Cardiac septum (tissue), 1 donor: Measurements from ENCODE around the gene SLC7A14. TPM values are rescaled to one million over a fixed set of nuclear protein-coding genes. Genes with fewer than 3 reads are reported as not detected.

Experiments used
- DNase-seq: peaks from one replicate; pipeline ENCODE4 v3.0.0-alpha.2; 2020; ENCODE audit warnings: low spot score
- intact Hi-C: fragments of 100-400 bp; cut with DNase I; formaldehyde crosslinking; loops from one replicate; pipeline ENCODE4 v1.14.0; 2022
- long read RNA-seq: library from polyadenylated mRNA; unstranded; transcript quantifications from one replicate; pipeline ENCODE4 v2.0.0, GENCODE V29; 2021
- total RNA-seq: library from RNA; stranded (reverse); fragmentation: NEBNext Ultra II Directional; extraction: Animal tissue kit (Norgen Biotek cat#: 25700); gene quantifications from one replicate; pipeline ENCODE4 v1.2.1, GENCODE V29; 2021
- donor health status: DM: no; HTN: no; CAD: no.

SLC7A14 gene
- not detected for total RNA-seq
- long read RNA-seq, result 0 reads

DNA sequence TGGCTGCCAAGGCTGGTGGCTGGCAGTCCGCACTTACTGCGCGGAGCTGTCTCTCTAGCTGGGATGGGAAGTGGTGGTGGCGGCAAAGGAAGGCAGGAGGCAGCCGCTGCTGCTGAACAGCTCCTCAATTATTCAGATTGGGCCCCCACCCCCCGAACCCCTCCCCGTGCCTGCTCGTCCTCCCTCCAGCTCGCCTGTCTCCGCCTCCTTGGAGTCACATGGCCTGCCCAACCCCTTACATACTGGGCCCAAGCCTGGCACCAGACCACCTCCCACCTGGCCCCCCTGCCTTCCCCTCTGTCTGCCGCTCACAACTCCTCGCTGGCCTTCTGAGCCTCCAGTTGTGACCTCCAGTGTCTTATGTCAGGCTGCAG, at the start of gene SLC7A14:
TSS of gene SLC7A14 (minus strand) at position 139 of the 374 bp plus-strand sequence. CDS start 59,139 bp downstream, outside the sequence.
- intact Hi-C loops, result no loop called here
- DNase-seq, result no peak

DNA sequence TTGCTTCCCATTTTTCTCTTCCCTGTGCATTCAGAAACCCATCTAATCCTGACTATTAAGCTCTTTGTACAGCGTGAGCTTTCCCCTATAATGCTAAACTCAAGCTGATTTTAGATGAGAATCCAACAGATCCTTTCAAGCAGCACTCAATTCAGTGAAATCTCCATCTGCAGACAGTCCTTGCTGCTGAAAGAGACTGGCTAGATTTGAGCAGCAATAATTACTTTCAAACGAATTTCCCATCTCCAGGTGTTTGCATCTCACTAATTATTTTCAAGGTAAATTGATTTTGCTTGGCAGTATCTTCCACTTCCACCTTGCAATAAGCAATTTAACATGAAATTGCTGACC, 49.5 kb upstream of the SLC7A14 start:
- DNase-seq, result no peak
- intact Hi-C loops, result no loop called here

GRCh38 chr3:170634663-170635384, 48.9 kb upstream of the SLC7A14 start:
- intact Hi-C loops, result no loop called here
- DNase-seq, result no peak

DNA sequence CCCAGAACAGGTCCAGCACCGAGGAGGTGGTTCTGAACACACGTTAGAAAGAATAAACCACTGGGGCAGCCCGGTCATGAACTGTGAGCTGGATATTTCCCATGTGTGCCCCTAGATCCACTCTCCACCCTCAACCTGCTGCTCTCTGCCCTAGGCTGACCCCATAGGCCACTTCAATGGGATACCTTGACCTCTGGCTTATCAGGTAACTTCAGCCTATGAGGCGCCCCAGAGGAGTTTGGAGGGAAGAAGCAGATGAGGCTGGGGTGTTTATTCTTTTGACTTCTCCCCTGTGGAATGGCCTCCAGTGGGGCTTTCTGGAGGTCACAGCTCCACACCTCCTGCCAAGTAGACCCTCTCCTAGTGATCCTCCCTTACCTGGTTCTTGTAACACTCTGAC, 47.7 kb upstream of the SLC7A14 start:
- intact Hi-C loops, result no loop called here
- no peak for DNase-seq

DNA sequence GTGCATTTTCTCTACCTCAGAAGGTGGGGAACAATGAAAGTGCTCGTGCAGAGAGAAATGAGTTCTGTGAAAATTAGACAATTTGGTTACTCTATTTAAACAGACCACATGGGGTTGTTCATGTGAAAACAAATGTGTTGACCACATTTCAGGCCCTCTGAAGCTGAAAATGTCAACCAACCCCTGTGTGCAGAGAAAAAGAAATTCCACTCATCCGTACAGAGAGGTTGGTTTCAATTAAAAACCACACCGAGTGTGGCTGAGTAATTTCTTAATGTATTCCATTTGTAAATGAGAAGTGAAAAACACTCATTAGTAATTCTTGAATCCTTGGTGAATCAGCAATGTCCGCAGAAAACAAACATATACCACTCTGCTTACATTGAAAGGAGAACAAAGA, 46.9 kb upstream of the SLC7A14 start:
- DNase-seq, result no peak
- intact Hi-C loops, result no loop called here

DNA sequence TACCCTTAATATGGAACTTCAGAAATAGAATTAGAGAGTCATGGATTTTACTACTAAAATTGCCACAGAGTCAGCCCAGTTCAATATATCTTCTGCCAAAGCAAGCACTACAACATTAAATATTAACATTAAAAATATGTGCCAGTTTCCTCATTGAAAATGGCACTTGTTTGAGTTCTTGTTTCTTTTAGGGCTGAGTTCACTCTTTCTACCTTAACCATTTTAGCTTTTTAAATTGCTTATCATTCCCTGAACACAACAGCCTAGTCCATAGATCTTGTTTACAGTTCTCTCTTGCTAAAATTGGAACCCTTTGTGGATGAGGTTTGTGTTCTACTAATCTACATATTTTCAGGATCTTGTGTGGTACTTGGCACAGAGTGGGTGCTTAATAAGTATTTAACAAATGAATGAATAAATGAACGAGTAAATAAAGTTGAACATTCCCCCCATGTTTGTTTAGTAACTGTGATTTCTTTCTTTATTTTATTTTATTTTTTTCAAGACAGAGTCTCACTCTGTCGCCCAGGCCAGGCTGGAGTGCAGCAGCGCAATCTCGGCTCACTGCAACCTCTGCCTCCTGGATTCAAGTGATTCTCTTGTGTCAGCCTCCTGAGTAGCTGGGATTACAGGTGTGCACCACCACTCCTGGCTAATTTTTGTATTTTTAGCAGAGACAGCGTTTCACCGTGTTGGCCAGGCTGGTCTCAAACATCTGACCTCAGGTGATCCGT, 46.0 kb upstream of the SLC7A14 start:
- intact Hi-C loops, result no loop called here
- no peak for DNase-seq

GRCh38 chr3:170623524-170623923, 37.6 kb upstream of the SLC7A14 start:
- intact Hi-C loops, result no loop called here
- no peak for DNase-seq

- no peak for DNase-seq
- intact Hi-C loops, result no loop called here
These were observed 36.7 kb upstream of the SLC7A14 start for GRCh38 chr3:170622369-170623159.

- intact Hi-C loops, result no loop called here
- no peak for DNase-seq
These were observed 35.4 kb upstream of the SLC7A14 start for GRCh38 chr3:170621256-170621655.

- intact Hi-C loops, result no loop called here
- no peak for DNase-seq
These were observed 28.5 kb upstream of the SLC7A14 start for GRCh38 chr3:170614214-170614966.

GRCh38 chr3:170611751-170612150, 25.9 kb upstream of the SLC7A14 start:
- intact Hi-C loops, result no loop called here
- DNase-seq, result no peak

- DNase-seq, result no peak
- intact Hi-C loops, result no loop called here
These were observed 24.5 kb upstream of the SLC7A14 start for GRCh38 chr3:170610321-170610884.

DNA sequence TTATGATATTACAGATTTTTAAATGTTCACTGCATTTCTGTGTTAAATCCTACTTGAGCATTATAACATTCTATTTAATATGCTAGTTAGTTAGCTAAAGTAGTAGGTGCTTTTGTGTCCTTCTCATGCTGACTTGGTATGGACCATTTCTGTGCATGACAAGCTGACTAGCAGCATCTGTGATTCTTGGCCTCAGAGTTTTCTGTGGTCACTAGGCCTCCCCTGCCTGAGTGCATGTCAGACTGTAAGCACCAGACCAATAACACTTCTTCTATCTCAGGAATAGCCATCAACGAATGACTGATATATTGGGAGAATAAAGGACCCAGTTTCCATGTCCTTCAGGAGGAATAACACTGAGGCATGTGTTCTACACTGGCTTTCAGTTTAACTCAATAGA, 22.6 kb upstream of the SLC7A14 start:
- DNase-seq, result no peak
- intact Hi-C loops, result no loop called here

DNA sequence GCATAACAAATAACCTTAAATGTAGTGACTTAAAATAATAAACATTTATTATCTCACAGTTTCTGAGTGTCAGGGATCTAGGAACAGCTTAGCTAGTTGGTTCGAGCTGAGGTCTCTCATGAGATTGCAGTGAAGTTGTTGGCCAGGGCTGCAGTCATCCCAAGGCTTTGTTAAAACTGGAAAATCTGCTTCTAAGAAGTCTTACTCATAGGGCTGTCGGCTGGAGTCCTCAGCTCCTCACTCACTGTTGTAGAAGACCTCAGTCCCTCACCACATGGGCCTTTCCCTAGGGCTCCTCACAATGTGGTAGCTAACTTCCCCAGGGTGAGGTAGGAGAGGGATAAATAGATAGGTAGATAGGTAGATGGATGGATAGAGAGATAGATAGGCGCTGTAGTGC, 20.8 kb upstream of the SLC7A14 start:
- no peak for DNase-seq
- intact Hi-C loops, result no loop called here

DNA sequence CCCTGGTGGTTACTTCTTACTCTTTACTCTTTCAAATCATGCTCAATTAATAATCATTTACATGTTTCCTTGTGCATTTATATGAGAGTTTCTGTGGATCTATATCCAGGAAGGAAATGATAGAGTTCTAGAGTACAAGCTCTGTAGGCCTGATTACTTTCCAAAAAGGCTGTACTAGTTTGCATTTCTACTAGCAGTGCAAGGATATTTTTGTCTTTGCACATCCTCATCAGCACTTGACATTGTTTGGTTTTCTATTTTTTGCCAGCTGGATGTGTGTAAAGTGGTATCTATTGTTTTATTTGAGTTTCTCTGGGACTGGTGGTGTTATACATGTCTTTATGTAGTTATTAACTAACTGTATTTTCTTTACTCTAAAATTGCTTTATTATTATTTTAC, 19.6 kb upstream of the SLC7A14 start:
- no peak for DNase-seq
- intact Hi-C loops, result no loop called here

- DNase-seq, result no peak
- intact Hi-C loops, result no loop called here
These were observed 18.1 kb upstream of the SLC7A14 start for GRCh38 chr3:170603770-170604510.

DNA sequence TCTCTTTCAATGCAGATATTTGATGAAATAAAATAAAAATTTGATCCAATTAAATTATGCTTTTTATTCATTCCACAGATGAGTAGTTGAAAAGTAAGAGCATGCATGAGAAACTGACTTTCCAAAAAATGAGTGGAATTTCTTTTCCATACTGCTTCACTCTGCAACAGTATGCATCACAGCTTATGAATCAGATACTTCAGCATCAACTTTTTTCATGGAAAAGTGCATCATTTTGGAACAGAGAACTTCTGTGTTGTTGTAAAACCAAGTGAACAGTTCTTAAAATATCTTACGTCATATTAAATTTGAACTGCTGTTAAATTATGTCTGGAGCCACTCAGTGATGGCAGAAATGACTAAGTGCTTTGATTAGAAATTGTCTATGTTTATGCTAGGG, 16.7 kb upstream of the SLC7A14 start:
- no peak for DNase-seq
- intact Hi-C loops, result no loop called here

- intact Hi-C loops, result no loop called here
- DNase-seq, result no peak
These were observed 14.2 kb upstream of the SLC7A14 start for GRCh38 chr3:170600005-170600624.

GRCh38 chr3:170599091-170599490, 13.2 kb upstream of the SLC7A14 start:
- intact Hi-C loops, result no loop called here
- DNase-seq, result no peak
